Coronary artery (tissue), 2 donors: ENCODE measurements around the gene CES4A.

Experiments
- DNase-seq: peaks from one replicate; pipeline ENCODE4 v3.0.0-alpha.2; 2017; ENCODE audit warnings: low spot score
- H3K27ac ChIP-seq, 2 donors: fragments of 200-600 bp; sonication (generic); one replicate each; pipeline ENCODE4 v1.5.1; 2016 to 2019
- H3K4me3 ChIP-seq: fragments of 200-600 bp; sonication (generic); 2 replicates; pipeline ENCODE4 v1.5.1; 2016; ENCODE audit warnings: mild to moderate bottlenecking, moderate library complexity
- TF ChIP-seq, protein P1 (sequence below): fragments of 200-600 bp; sonication (generic); IDR thresholded peaks from one replicate; pipeline ENCODE4 v1.5.1; 2019; ENCODE audit warnings: antibody characterized with exemption

Gene CES4A

DNA sequence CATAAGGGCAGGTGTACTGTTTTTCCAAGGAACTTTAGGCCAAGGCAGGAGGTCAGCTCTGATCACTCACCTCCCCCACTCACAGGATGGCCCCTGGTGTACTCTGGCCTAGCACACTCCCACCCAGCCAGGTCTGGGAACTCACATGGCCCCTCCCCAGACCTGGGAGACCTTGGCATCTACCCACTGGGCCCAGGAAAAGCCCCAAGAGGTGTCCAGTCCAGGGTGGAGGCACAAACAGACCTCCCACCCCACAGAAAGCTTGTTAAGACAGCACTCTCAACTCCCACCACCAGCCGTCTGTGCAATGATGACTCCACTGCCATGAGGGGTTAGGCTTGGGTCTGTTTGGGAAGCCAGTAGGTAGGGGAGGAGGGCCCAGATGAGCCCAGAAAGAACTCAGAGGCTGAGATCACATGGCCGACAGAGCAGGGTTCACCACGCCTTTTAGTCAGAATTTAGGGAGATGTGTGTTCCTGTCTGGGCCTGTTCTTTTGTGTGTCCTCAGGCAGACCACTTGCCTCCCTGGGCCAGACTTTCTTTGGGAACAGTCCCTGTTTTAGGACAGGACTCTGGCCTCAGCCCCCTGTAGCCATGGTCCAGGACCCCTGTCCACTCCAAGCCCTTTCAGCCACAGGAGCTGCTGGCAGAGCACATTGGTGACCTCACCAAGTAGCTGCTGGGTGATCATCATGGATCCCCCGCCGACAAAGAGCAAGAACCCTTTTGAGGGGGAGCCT, 28.5 kb downstream of the CES4A start:
- DNase-seq = peak; percentile 69
- TF ChIP-seq, protein P1, sequence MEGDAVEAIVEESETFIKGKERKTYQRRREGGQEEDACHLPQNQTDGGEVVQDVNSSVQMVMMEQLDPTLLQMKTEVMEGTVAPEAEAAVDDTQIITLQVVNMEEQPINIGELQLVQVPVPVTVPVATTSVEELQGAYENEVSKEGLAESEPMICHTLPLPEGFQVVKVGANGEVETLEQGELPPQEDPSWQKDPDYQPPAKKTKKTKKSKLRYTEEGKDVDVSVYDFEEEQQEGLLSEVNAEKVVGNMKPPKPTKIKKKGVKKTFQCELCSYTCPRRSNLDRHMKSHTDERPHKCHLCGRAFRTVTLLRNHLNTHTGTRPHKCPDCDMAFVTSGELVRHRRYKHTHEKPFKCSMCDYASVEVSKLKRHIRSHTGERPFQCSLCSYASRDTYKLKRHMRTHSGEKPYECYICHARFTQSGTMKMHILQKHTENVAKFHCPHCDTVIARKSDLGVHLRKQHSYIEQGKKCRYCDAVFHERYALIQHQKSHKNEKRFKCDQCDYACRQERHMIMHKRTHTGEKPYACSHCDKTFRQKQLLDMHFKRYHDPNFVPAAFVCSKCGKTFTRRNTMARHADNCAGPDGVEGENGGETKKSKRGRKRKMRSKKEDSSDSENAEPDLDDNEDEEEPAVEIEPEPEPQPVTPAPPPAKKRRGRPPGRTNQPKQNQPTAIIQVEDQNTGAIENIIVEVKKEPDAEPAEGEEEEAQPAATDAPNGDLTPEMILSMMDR = no peak
- H3K27ac ChIP-seq = no peak overlapping the region
- no peak overlapping the region for H3K4me3 ChIP-seq

DNA sequence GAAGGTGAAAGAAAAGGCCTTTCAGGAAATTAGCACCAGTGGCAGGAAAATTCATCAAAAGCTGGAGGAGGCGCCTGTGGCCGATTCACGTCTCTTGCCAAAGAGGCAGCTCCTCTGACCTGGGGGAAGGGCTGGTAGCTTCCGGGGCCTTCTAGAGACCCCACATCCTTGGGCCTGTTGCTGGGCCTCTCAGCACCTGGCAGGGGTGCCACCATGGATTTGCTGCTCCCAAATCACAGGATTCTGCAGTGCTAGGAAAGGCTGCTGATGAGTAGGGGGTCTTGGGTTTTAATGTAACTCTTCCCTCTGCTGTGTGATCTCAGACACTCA, 29.0 kb downstream of the CES4A start:
- DNase-seq = peak; percentile 55
- H3K4me3 ChIP-seq = no peak overlapping the region
- H3K27ac ChIP-seq = no peak overlapping the region
- TF ChIP-seq, protein P1 = no peak

DNA sequence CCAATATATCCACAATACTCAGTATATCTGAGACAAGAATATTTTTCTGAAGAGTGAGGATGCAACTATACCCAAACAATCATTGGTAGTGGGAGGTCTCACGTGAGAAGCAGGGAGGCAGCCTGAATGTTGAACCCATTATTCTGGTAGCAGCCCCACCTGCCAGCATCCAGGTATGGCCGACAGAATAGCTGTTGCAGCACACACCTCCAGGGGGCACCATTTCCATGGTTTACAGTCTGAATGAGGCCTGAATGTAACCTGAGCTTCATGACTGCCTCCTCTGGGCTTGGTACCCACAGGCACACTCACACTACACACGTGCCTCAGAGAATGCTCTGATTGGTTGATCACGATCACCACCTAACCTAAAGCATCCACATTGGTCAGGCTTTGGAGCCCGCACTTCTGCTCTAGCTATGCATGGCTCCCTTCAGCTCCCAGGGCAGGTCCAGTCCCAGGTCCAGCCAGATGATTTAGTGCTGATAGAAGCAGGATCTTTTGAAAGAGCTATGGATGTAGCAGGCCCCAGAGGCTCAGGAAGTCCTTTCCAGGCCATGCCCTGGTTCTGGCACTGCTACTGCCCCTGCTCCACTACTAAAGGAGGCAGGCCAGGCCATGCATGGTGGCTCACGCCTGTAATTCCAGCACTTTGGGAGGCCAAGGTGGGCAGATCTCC, 29.6 kb downstream of the CES4A start:
- TF ChIP-seq, protein P1 = peak; percentile 16
- peak; percentile 59 for DNase-seq

DNA sequence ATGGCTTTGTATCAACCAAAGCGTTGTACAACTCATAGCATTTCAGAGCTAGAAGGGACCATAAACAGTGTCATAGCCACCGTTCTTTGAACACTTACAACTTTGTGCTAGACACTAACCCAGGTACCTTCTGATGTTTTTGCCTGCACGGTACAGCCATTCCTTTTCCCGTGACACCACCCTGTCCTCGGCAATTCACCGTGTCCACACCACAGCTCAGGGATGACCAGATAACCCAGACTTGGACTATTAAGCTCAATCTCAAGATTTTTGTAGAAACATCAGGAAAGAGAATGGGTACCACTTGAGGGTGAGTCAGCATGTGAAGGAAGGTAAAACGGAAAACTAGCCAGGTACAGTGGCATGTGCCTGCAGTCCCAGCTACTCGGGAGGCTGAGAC, 30.8 kb downstream of the CES4A start:
- peak; percentile 45 for DNase-seq
- TF ChIP-seq, protein P1 = no peak
- Histone ChIP-seq H3K4me3 (no peak overlapping the region), H3K27ac (no peak overlapping the region)

More for the DNA sequence above, 29.6 kb downstream of the CES4A start:
- no peak overlapping the region for H3K27ac ChIP-seq
- H3K4me3 ChIP-seq = no peak overlapping the region

DNA sequence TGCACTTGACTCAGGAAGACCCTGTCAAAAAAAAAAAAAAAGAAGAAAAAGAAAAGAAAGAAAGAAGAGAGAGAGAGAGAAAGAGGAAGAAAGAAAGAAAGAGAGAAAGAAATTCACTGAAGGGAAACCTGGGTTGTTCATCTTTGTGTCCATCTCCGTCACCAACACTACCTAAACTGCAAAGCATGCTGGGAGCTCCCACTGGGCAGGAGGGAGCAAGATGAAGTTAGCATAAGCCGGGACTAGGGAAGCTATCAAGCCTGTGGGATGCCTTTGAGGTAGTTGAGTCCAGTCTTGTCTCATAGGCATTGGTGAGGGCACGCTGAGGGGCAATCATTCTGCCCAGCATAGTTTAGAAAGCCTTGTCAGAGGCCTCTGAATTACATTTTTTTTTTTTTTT, 32.9 kb downstream of the CES4A start:
- no peak overlapping the region for H3K4me3 ChIP-seq
- peak; percentile 33 for DNase-seq
- no peak overlapping the region for H3K27ac ChIP-seq
- TF ChIP-seq, protein P1 = no peak

DNA sequence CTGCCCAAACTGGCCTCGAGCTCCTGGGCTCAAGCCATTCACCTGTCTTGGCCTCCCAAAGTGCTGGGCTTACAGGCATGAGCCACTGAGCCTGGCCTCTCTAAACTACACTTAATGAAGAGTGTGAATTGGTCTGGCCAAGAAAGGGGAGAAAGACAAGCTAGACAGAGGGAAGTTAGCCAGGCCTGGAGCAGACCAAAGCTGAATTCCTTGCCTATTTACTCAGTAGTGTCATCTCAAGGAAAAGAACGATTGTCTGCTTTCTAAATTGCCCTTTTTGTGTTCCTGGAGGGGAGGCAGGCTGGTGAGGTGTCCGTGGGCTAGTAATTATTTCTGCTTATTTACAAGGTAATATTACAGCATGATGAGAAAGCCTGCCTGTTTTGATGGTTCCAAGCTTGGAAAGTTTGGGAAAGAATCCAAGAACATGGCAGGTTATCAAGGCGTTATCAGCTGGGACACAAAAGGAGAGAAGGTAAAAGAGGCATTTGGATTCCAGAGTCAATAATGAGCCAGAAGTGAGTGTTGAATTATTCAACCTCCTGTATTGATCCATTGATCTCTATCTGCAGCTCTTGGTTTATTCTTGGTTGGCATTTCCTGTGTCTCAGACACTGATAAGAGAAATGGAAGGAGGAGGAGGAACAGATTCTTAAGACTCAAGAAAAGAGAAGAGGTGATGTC, 34.3 kb downstream of the CES4A start:
- TF ChIP-seq, protein P1 = no peak
- DNase-seq = no peak

More for the DNA sequence above, 34.3 kb downstream of the CES4A start:
- no peak overlapping the region for H3K4me3 ChIP-seq
- no peak overlapping the region for H3K27ac ChIP-seq
